Mucosa of descending colon (tissue), 3 donors: ENCODE data around the gene ARHGAP31. TPM values are rescaled to one million over a fixed set of nuclear protein-coding genes. Genes with fewer than 3 reads are reported as not detected.

Source experiments
- ATAC-seq: fragments of 200-7000 bp; cut with Tn5 transposase; one replicate; pipeline ENCODE4 v1.9.1; 2020; ENCODE audit warnings: mild to moderate bottlenecking, moderate library complexity
- DNase-seq, 3 donors: peaks; one replicate each; pipeline ENCODE4 v3.0.0-alpha.2; 2020
- H3K36me3 ChIP-seq: fragments of 200-600 bp; one replicate; pipeline ENCODE4 v1.8.0; 2021; ENCODE audit warnings: low read depth, mild to moderate bottlenecking
- H3K4me1 ChIP-seq: fragments of 200-600 bp; one replicate; pipeline ENCODE4 v1.8.0; 2021; ENCODE audit warnings: low read depth, mild to moderate bottlenecking
- H3K4me3 ChIP-seq: fragments of 200-600 bp; one replicate; pipeline ENCODE4 v1.8.0; 2021; ENCODE audit warnings: mild to moderate bottlenecking
- H3K9me3 ChIP-seq: fragments of 200-600 bp; one replicate; pipeline ENCODE4 v1.8.0; 2021; ENCODE audit warnings: mild to moderate bottlenecking
- CTCF ChIP-seq: fragments of 200-600 bp; IDR thresholded peaks from one replicate; pipeline ENCODE4 v1.8.0; 2022; ENCODE audit warnings: antibody characterized with exemption, mild to moderate bottlenecking
- intact Hi-C, 2 donors: fragments of 100-400 bp; cut with DNase I in 1 of 2; cut with micrococcal nuclease in 1 of 2; formaldehyde crosslinking; loops; one replicate each; pipeline versions ENCODE4 v1.11.0 to v1.11.1; 2022; cut with DNase I, micrococcal nuclease
- total RNA-seq, 3 donors: library from RNA; stranded (reverse); fragmentation: NEBNext Ultra II Directional in 2 of 3; extraction: Animal tissue kit (Norgen Biotek cat#: 25700) in 2 of 3; gene quantifications; one replicate each; pipeline versions ENCODE4 v1.2.1 to v1.2.4, GENCODE V29; 2021 to 2023
- donor health status: DM: no; HTN: no; CAD: no; lungs with moderate emphysema.
- donor health status: DM: no; HTN: no; CAD: no.
- donor health status: DM: no; HTN: yes; CAD: no.

Gene ARHGAP31
- total RNA-seq, 3 donors from 2014 or later, result 7.7 to 25.8 (median 11.8) TPM

- H3K4me1 ChIP-seq, result peaks cover 8% of the 10 kb centered on the region
- H3K9me3 ChIP-seq, result no peaks in the 10 kb centered on the region
- intact Hi-C loops, result no loop called here
- DNase-seq, result peak; percentile 81 to 93 (median 88)
- peak overlapping the region; percentile 25 for H3K4me3 ChIP-seq
- TF ChIP-seq CTCF, result no peak
- peak; percentile 94 for ATAC-seq
- no peaks in the 10 kb centered on the region for H3K36me3 ChIP-seq
Observed at GRCh38 chr3:119322835-119323722, 28.9 kb downstream of the ARHGAP31 start.

GRCh38 chr3:119323723-119324085, 29.5 kb downstream of the ARHGAP31 start:
- no peak for ATAC-seq
- intact Hi-C loops, result no loop called here
- Histone ChIP-seq H3K4me1 (peaks cover 8% of the 10 kb centered on the region), H3K36me3 (no peaks in the 10 kb centered on the region), H3K4me3 (no peak overlapping the region), H3K9me3 (no peaks in the 10 kb centered on the region)
- no peak for DNase-seq
- no peak for TF ChIP-seq CTCF

GRCh38 chr3:119324899-119325298, 30.7 kb downstream of the ARHGAP31 start:
- no peaks in the 10 kb centered on the region for H3K36me3 ChIP-seq
- ATAC-seq, result no peak
- no peak for DNase-seq
- intact Hi-C loops, result no loop called here
- TF ChIP-seq CTCF, result no peak
- H3K4me1 ChIP-seq, result peaks cover 8% of the 10 kb centered on the region
- H3K9me3 ChIP-seq, result no peaks in the 10 kb centered on the region
- H3K4me3 ChIP-seq, result no peak overlapping the region

GRCh38 chr3:119326976-119327375, 32.8 kb downstream of the ARHGAP31 start:
- Histone ChIP-seq H3K4me3 (no peak overlapping the region), H3K4me1 (peaks cover 8% of the 10 kb centered on the region), H3K36me3 (no peaks in the 10 kb centered on the region), H3K9me3 (no peaks in the 10 kb centered on the region)
- DNase-seq (no peak), ATAC-seq (no peak)
- intact Hi-C loops, result no loop called here
- no peak for TF ChIP-seq CTCF

GRCh38 chr3:119329551-119329950, 35.4 kb downstream of the ARHGAP31 start:
- intact Hi-C loops, result no loop called here
- no peak for TF ChIP-seq CTCF
- DNase-seq, result no peak
- Histone ChIP-seq H3K36me3 (no peaks in the 10 kb centered on the region), H3K4me3 (no peak overlapping the region), H3K9me3 (no peaks in the 10 kb centered on the region), H3K4me1 (no peaks in the 10 kb centered on the region)
- no peak for ATAC-seq
